ENCODE measurements around the gene FOXF1.

Gene FOXF1

DNA sequence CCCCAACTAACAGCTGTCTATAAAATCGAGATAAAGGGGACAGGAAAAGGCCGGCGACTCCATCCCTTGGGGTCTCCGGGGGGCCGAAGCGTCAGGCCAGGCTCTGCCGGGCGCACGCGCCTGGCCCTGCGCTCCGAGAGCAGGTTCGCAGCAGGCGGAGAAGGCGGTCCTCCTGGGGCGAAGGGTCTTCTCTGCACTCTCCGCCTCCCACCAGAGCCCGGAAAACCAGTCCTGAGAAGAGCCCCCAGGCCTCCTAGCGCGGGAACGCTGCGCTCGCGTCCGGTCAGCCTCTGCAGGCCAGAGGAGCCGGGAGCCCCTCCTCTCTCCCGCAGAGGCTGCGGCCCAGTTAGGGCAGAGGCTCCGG is 5.1 kb downstream of the FOXF1 start:
- in situ Hi-C loops (cut with HindIII; ENCODE audit: low sequenced_read_pairs): loop anchor here (10.0 to 25.0 kb wide), 3 partner anchors 71 to 311 kb away; no protein-coding TSS in a partner anchor

- in situ Hi-C loops (cut with HindIII; ENCODE audit: low sequenced_read_pairs): loop anchor here (10.0 to 25.0 kb wide), 3 partner anchors 71 to 311 kb away; no protein-coding TSS in a partner anchor
Observed at GRCh38 chr16:86515777-86516622, 5.7 kb downstream of the FOXF1 start.

GRCh38 chr16:86516623-86517003 is 6.3 kb downstream of the FOXF1 start:
- in situ Hi-C loops (cut with HindIII; ENCODE audit: low sequenced_read_pairs): loop anchor here (10.0 to 25.0 kb wide), 3 partner anchors 72 to 312 kb away; no protein-coding TSS in a partner anchor

- in situ Hi-C loops (cut with HindIII; ENCODE audit: low sequenced_read_pairs): loop anchor here (10.0 to 25.0 kb wide), 3 partner anchors 72 to 312 kb away; no protein-coding TSS in a partner anchor
Observed at GRCh38 chr16:86517033-86517432, 6.7 kb downstream of the FOXF1 start.

DNA sequence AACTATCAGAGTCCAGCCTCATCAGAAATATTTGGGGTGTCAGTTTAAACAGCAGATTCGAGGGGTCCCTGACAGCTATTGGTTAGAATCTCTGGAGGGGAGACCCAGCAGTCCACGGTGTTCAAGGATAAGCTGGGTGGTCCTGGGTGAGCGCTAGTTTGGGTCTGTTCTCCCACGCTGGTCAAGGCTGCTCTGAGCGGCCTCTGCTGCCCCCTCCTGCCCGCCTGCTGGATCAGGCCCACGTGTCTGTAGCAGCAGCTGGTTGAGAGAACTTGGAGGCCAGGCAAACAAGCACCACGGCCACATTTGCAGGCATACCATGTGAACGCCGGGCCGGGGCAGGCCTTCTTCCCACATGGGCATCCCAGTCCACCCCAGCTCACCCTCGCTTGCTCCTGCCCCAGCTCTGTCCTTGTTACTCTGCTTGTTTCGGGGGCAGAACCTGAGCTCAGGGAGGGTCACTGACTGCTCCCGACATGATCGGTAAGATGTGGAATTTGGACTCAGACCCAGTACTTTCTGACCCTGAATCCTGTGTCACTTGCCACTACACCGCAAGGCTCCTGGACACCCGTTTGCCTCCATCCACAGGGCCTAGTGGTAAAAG is 7.4 kb downstream of the FOXF1 start:
- in situ Hi-C loops (cut with HindIII; ENCODE audit: low sequenced_read_pairs): loop anchor here (10.0 to 25.0 kb wide), 3 partner anchors 73 to 313 kb away; no protein-coding TSS in a partner anchor

- in situ Hi-C loops (cut with HindIII; ENCODE audit: low sequenced_read_pairs): loop anchor here (10.0 to 25.0 kb wide), 3 partner anchors 74 to 314 kb away; no protein-coding TSS in a partner anchor
Observed at GRCh38 chr16:86519007-86519648, 8.8 kb downstream of the FOXF1 start.

- in situ Hi-C loops (cut with HindIII; ENCODE audit: low sequenced_read_pairs): loop anchor here (10.0 to 25.0 kb wide), 3 partner anchors 75 to 315 kb away; no protein-coding TSS in a partner anchor
Observed at GRCh38 chr16:86519649-86520316, 9.5 kb downstream of the FOXF1 start.

GRCh38 chr16:86520317-86521210 is 10.2 kb downstream of the FOXF1 start:
- in situ Hi-C loops (cut with HindIII; ENCODE audit: low sequenced_read_pairs): loop anchor here (25.0 kb wide), 1 partner anchor 183 kb away; no protein-coding TSS in a partner anchor

GRCh38 chr16:86521236-86522197 is 11.2 kb downstream of the FOXF1 start:
- in situ Hi-C loops (cut with HindIII; ENCODE audit: low sequenced_read_pairs): loop anchor here (25.0 kb wide), 1 partner anchor 184 kb away; no protein-coding TSS in a partner anchor

DNA sequence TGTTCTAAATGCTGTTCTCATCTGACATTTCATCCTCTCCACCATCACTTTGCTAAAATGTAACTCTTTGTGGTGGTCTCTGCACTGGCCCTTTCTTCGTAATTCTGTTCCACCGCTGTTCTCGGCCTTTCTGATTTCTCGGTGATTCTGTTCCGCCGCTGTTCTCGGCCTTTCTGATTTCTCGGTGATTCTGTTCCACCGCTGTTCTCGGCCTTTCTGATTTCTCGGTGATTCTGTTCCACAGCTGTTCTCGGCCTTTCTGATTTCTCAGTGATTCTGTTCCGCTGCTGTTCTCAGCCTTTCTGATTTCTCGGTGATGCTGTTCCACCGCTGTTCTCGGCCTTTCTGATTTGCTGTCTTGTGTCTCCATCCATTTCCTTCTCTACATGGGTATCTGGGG is 12.3 kb downstream of the FOXF1 start:
- in situ Hi-C loops (cut with HindIII; ENCODE audit: low sequenced_read_pairs): loop anchor here (25.0 kb wide), 1 partner anchor 185 kb away; no protein-coding TSS in a partner anchor

DNA sequence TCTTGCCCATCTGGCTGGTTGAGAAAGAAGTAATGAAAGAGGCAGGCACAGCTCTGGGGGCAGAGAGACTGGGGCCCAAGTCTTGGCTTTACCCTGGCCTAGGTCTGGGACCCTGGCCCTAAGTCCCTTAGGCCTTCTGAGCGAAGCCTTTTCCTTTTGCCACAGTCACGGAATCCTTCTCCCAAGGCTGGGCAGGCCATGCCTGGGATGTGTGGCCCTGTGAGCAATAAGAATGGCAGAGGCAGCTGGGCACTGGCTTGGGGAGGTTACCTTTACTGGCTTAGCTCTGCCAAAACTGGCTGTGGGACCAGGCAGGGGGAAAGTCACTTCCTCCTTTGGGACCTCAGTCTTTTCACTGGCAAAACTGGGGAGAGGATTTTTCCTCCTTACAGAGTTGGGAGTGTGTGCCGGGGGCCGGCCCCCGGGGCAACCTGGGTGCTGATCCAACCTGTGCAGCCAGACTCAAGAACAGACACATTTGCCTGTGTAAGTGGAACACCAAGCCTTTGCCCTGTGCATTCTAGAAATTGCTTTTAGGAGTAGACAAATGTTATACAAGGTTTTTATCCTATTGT is 12.9 kb downstream of the FOXF1 start:
- in situ Hi-C loops (cut with HindIII; ENCODE audit: low sequenced_read_pairs): loop anchor here (25.0 kb wide), 1 partner anchor 186 kb away; no protein-coding TSS in a partner anchor

- in situ Hi-C loops (cut with HindIII; ENCODE audit: low sequenced_read_pairs): loop anchor here (25.0 kb wide), 1 partner anchor 187 kb away; no protein-coding TSS in a partner anchor
Observed at GRCh38 chr16:86524029-86524428, 13.7 kb downstream of the FOXF1 start.

DNA sequence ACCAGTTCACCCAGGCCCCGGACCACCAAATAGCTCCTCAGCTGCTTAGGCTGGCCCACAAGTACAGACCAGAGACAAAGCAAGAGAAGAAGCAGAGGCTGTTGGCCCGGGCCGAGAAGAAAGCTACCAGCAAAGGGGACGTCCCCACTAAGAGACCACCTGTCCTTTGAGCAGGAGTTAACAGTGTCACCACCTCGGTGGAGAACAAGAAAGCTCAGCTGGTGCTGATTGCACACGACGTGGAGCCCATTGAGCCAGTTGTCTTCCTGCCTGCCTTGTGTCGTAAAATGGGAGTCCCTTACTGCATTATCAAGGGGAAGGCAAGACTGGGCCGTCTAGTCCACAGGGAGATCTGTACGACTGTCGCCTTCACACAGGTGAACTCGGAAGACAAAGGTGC is 15.4 kb downstream of the FOXF1 start:
- in situ Hi-C loops (cut with HindIII; ENCODE audit: low sequenced_read_pairs): no loop called here

DNA sequence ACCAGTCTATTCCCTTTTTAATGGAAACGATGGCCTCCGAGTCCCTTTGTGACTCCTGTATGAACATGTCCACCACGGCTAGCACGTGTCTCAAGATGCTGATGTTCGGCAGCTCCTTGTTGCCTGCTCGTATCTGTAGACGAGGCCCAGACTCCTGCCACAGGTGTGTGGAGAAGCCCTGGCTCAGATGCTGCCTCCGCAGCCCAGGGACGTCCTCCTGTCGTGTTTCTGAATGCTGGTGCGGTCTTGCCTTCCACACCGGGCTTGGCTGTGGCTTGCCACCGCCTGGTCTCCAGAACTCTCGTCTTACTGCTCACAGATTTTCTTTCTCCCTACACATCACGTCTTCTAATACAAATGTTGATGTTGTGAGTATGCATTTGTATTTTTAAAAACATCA is 17.0 kb downstream of the FOXF1 start:
- in situ Hi-C loops (cut with HindIII; ENCODE audit: low sequenced_read_pairs): no loop called here

DNA sequence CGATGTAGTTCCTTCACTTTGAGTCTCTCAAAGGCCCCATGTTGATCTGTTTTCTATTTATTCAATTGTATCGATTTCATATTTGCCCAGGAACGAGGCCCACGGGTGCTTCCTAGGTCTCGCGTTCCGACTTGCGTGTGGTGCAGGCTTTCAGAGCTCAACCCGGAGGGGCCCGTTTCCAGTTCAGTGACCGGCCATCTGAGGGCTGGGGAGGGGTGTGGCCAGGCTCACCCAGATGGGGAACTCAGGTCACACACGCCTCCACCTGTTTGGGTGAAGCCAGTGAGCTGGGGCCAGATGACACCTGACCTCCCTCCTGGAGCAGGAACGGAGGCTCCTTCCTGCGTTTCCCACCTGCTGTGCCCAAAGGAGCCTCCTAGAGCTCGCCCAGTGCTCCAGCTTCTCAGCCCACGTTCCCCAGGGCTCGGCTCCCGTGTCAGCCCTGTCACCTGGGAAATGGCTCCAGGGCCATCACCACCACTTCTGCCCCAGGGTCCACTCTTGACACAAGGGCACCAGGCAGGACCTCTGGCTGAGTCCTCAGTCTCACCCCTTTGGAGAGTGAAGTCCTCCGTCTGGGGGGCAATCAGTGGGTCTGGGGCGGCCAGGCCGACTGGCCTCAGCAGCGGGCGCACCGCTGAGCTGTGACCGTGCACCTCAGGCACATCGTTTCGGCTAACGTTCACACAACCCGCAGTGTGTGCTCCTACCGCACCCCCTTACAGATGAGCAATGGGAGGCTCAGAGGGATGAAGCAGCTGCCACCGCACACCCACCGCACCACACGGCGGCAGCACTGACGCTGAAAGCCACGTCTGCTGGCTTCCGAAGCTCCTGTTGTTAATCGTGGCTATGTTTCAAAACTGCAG is 18.0 kb downstream of the FOXF1 start:
- in situ Hi-C loops (cut with HindIII; ENCODE audit: low sequenced_read_pairs): no loop called here

GRCh38 chr16:86529160-86529559 is 18.8 kb downstream of the FOXF1 start:
- in situ Hi-C loops (cut with HindIII; ENCODE audit: low sequenced_read_pairs): no loop called here

Data from DLD1 (cell line).